ENCODE results near the gene ATP1A4.

ATP1A4 gene

GRCh38 chr1:160171980-160172379 is 20.6 kb downstream of the ATP1A4 start:
- no peak overlapping the region for H3K4me3 ChIP-seq (ENCODE audit: low read length)
- H3K27me3 ChIP-seq (ENCODE audit: insufficient read depth, low read length): peaks cover 11% of the 10 kb centered on the region
- H3K36me3 ChIP-seq (ENCODE audit: insufficient read depth, low read length): no peaks in the 10 kb centered on the region
- peaks cover 40% of the 10 kb centered on the region for H3K4me1 ChIP-seq (ENCODE audit: insufficient read depth, low read length)
- H2AFZ ChIP-seq (ENCODE audit: low read depth, low read length): no peak overlapping the region
- H3K9me3 ChIP-seq (ENCODE audit: low read length): peaks cover 2% of the 10 kb centered on the region

GRCh38 chr1:160177231-160177630 is 25.8 kb downstream of the ATP1A4 start:
- H2AFZ ChIP-seq (ENCODE audit: low read depth, low read length): no peak overlapping the region
- no peaks in the 10 kb centered on the region for H3K36me3 ChIP-seq (ENCODE audit: insufficient read depth, low read length)
- H3K27me3 ChIP-seq (ENCODE audit: insufficient read depth, low read length): no peaks in the 10 kb centered on the region
- peaks cover 2% of the 10 kb centered on the region for H3K9me3 ChIP-seq (ENCODE audit: low read length)
- peaks cover 3% of the 10 kb centered on the region for H3K4me1 ChIP-seq (ENCODE audit: insufficient read depth, low read length)
- no peak overlapping the region for H3K4me3 ChIP-seq (ENCODE audit: low read length)

DNA sequence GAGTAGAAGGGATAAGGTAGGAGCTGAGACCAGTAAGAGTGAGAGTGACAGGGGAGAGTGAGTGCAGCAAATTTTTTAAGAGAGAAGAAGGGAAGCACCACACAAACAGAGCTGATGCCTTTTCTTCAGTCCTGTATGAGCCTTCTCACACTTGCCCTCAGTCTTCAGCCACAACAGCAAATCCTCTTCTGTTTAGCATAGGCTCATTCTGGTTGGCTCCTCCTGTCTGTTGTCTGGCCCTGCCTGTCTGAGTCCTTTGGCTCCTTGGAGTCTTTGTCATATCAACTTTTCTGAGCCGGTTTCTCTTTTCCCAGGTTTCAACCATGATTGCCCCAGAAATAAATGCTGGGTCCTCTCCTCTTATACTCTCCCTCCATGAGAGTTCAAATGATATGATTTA is 26.3 kb downstream of the ATP1A4 start:
- H3K9me3 ChIP-seq (ENCODE audit: low read length): peaks cover 2% of the 10 kb centered on the region
- no peak overlapping the region for H2AFZ ChIP-seq (ENCODE audit: low read depth, low read length)
- H3K4me1 ChIP-seq (ENCODE audit: insufficient read depth, low read length): no peaks in the 10 kb centered on the region
- no peaks in the 10 kb centered on the region for H3K36me3 ChIP-seq (ENCODE audit: insufficient read depth, low read length)
- H3K27me3 ChIP-seq (ENCODE audit: insufficient read depth, low read length): no peaks in the 10 kb centered on the region
- no peak overlapping the region for H3K4me3 ChIP-seq (ENCODE audit: low read length)

DNA sequence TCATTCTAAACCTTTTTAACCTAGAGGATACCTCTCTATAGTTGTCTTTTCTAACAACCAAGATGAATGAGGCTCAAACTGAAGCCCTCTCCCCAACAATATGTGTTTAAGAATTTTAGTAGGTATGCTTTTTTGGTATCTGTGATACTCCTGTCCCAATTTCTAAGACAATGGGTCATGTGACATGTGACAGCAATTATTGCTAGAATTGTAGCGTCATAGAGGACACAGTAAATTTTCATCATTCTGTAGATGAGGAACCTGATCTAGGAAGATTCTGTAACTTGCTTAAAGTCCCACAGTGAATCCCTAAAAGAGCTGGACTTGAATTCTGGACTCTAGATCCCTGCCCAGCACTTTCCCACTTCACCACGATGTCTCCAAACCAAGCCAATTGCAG is 27.3 kb downstream of the ATP1A4 start:
- Histone ChIP-seq H3K9me3 (ENCODE audit: low read length) (peaks cover 2% of the 10 kb centered on the region), H3K27me3 (ENCODE audit: insufficient read depth, low read length) (no peaks in the 10 kb centered on the region)

GRCh38 chr1:160179336-160179735 is 27.9 kb downstream of the ATP1A4 start:
- Histone ChIP-seq H2AFZ (ENCODE audit: low read depth, low read length) (no peak overlapping the region), H3K9me3 (ENCODE audit: low read length) (peaks cover 2% of the 10 kb centered on the region), H3K36me3 (ENCODE audit: insufficient read depth, low read length) (no peaks in the 10 kb centered on the region), H3K27me3 (ENCODE audit: insufficient read depth, low read length) (no peaks in the 10 kb centered on the region), H3K4me1 (ENCODE audit: insufficient read depth, low read length) (no peaks in the 10 kb centered on the region), H3K4me3 (ENCODE audit: low read length) (no peak overlapping the region)

More for the DNA sequence above, 27.3 kb downstream of the ATP1A4 start:
- no peaks in the 10 kb centered on the region for H3K36me3 ChIP-seq (ENCODE audit: insufficient read depth, low read length)
- H3K4me3 ChIP-seq (ENCODE audit: low read length): no peak overlapping the region
- no peak overlapping the region for H2AFZ ChIP-seq (ENCODE audit: low read depth, low read length)
- H3K4me1 ChIP-seq (ENCODE audit: insufficient read depth, low read length): no peaks in the 10 kb centered on the region

DNA sequence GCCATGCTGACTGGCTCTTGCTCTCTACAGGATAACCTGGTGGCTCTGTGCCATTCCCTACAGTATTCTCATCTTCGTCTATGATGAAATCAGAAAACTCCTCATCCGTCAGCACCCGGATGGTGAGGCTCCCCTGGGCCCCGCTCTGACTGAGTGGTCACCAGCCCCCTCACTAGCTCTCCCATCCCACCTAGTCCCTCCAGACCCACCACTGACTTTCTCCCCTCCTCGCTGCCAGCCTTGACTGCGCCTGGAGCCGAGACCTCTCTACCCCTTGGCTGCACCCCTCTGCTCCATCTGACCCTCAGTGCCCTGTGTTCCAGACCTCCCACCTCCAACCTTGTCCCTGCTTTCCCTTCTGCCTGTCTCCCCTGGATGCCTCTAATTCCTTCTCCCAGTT is 34.8 kb downstream of the ATP1A4 start:
- Histone ChIP-seq H2AFZ (ENCODE audit: low read depth, low read length) (no peak overlapping the region), H3K36me3 (ENCODE audit: insufficient read depth, low read length) (no peaks in the 10 kb centered on the region), H3K4me3 (ENCODE audit: low read length) (no peak overlapping the region), H3K4me1 (ENCODE audit: insufficient read depth, low read length) (peaks cover 2% of the 10 kb centered on the region), H3K9me3 (ENCODE audit: low read length) (no peaks in the 10 kb centered on the region), H3K27me3 (ENCODE audit: insufficient read depth, low read length) (no peaks in the 10 kb centered on the region)

GRCh38 chr1:160186729-160187128 is 35.3 kb downstream of the ATP1A4 start:
- Histone ChIP-seq H3K4me3 (ENCODE audit: low read length) (no peak overlapping the region), H3K27me3 (ENCODE audit: insufficient read depth, low read length) (no peaks in the 10 kb centered on the region), H3K36me3 (ENCODE audit: insufficient read depth, low read length) (no peaks in the 10 kb centered on the region), H3K9me3 (ENCODE audit: low read length) (no peaks in the 10 kb centered on the region), H2AFZ (ENCODE audit: low read depth, low read length) (no peak overlapping the region), H3K4me1 (ENCODE audit: insufficient read depth, low read length) (peaks cover 2% of the 10 kb centered on the region)

DNA sequence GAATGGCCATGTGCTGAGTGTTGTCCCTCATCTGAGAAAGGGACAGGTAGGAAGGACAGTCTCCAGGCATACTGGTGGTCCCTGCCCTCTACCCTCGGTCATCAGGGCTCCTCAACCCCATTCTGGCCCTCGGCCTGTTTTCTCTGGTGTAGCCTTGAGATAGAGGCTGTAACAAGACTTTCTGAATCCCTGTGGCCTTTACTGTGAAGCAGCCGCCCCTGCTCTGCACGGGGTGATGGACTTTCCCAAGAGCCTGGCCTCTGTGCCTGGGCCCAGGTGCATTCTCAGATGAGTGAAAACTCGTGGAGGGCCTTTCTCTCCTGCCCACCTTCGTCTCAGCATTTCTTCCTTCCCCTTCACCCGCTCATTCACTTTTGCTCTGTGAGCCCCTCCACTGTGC is 36.0 kb downstream of the ATP1A4 start:
- no peak overlapping the region for H2AFZ ChIP-seq (ENCODE audit: low read depth, low read length)
- no peaks in the 10 kb centered on the region for H3K9me3 ChIP-seq (ENCODE audit: low read length)
- H3K4me1 ChIP-seq (ENCODE audit: insufficient read depth, low read length): peaks cover 2% of the 10 kb centered on the region
- no peak overlapping the region for H3K4me3 ChIP-seq (ENCODE audit: low read length)
- H3K27me3 ChIP-seq (ENCODE audit: insufficient read depth, low read length): no peaks in the 10 kb centered on the region
- no peaks in the 10 kb centered on the region for H3K36me3 ChIP-seq (ENCODE audit: insufficient read depth, low read length)

- no peaks in the 10 kb centered on the region for H3K27me3 ChIP-seq (ENCODE audit: insufficient read depth, low read length)
- H3K4me1 ChIP-seq (ENCODE audit: insufficient read depth, low read length): peaks cover 7% of the 10 kb centered on the region
- H3K4me3 ChIP-seq (ENCODE audit: low read length): no peak overlapping the region
- H3K9me3 ChIP-seq (ENCODE audit: low read length): no peaks in the 10 kb centered on the region
- no peaks in the 10 kb centered on the region for H3K36me3 ChIP-seq (ENCODE audit: insufficient read depth, low read length)
- no peak overlapping the region for H2AFZ ChIP-seq (ENCODE audit: low read depth, low read length)
These were observed 36.9 kb downstream of the ATP1A4 start for GRCh38 chr1:160188341-160188740.

GRCh38 chr1:160189649-160190625 is 38.5 kb downstream of the ATP1A4 start, which contains the start of gene CASQ1:
TSS of gene CASQ1 (plus strand) at chr1:160190575. CDS start at chr1:160190752, 177 bp downstream.
- H3K27me3 ChIP-seq (ENCODE audit: insufficient read depth, low read length): no peaks in the 10 kb centered on the region
- H3K9me3 ChIP-seq (ENCODE audit: low read length): no peaks in the 10 kb centered on the region
- no peak within 1 kb of the TSS for H3K4me3 ChIP-seq (ENCODE audit: low read length)

DNA sequence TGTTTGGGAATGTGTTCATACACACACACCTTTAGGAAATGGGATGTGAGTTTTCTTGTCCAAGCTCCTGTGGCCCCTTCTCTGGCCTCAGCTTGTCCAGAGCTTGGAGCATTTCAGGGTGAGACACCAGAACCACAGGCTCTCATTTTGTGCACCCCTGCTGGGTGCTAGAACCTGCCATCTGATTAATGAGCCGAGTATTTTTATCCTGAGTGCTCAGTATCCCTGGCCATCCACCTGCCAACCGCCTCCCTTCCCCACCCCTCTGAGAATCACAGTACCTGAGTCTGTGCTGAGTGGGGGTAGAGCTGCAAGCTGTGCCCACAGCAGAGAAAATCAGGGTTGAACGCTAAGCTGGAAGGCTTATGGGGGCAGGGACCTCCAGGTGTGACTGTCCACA is 40.4 kb downstream of the ATP1A4 start:
- Histone ChIP-seq H3K4me1 (ENCODE audit: insufficient read depth, low read length) (peaks cover 8% of the 10 kb centered on the region), H3K4me3 (ENCODE audit: low read length) (no peak overlapping the region), H3K9me3 (ENCODE audit: low read length) (no peaks in the 10 kb centered on the region), H3K36me3 (ENCODE audit: insufficient read depth, low read length) (no peaks in the 10 kb centered on the region), H2AFZ (ENCODE audit: low read depth, low read length) (no peak overlapping the region), H3K27me3 (ENCODE audit: insufficient read depth, low read length) (no peaks in the 10 kb centered on the region)

More at GRCh38 chr1:160189649-160190625, 38.5 kb downstream of the ATP1A4 start, which contains the start of gene CASQ1:
- H3K36me3 ChIP-seq (ENCODE audit: insufficient read depth, low read length): no peaks in the 10 kb centered on the region
- H2AFZ ChIP-seq (ENCODE audit: low read depth, low read length): no peak within 1 kb of the TSS
- H3K4me1 ChIP-seq (ENCODE audit: insufficient read depth, low read length): peaks cover 8% of the 10 kb centered on the region

DNA sequence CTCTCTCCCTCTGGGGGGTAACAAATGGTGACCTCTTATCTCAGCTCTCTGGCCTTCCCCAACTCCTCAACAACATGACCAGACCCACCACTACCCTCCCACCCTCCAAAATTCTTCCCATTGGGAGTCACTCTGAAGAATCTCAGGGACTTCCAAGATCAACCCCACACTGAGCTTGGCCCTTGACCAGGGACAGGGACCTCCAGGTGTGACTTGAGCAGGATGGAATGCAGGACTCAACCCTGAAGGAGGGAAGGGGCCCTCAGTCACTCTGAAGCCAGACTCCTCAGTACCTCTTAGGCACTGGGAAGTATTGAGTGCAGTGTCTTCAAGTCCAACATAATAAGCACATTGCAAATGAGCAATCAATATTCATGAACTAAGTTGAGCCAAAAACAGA is 40.8 kb downstream of the ATP1A4 start:
- H3K36me3 ChIP-seq (ENCODE audit: insufficient read depth, low read length): no peaks in the 10 kb centered on the region
- no peaks in the 10 kb centered on the region for H3K27me3 ChIP-seq (ENCODE audit: insufficient read depth, low read length)
- peaks cover 8% of the 10 kb centered on the region for H3K4me1 ChIP-seq (ENCODE audit: insufficient read depth, low read length)
- H3K4me3 ChIP-seq (ENCODE audit: low read length): no peak overlapping the region
- no peak overlapping the region for H2AFZ ChIP-seq (ENCODE audit: low read depth, low read length)
- H3K9me3 ChIP-seq (ENCODE audit: low read length): no peaks in the 10 kb centered on the region

DNA sequence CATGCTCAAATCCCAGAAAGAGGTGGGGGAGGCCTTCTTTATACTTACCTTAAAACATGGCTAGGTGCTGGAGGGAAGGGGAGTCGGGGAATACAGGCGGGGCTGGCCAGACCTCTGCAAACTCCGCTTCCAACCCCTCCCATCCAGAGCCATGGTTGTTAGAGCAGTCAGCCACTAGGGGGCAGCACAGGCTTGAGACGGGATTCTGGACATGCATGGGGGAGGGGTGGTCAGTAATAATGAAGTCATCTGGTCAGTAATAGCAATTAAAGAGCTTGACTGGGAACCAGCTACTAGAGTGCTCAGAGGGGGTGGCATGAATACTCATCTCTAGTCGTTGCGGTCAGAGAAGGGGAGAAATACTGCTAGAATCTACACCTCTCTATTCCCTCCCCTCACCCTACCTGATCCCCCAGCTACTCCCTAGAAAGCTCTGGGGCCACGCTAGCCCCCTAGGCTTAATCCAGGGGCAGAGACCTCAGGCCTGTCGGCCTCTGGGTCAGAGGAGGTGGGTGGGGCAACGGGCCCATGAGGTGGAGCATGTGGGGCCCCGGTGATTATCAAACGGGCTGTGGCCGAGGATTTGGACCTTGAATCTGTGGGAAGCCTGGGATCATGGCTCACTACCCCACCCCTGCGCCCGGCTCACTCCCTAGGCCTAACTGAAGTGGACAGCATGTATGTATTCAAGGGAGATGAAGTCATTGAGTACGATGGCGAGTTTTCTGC is 41.9 kb downstream of the ATP1A4 start:
- no peak overlapping the region for H3K4me3 ChIP-seq (ENCODE audit: low read length)
- no peaks in the 10 kb centered on the region for H3K36me3 ChIP-seq (ENCODE audit: insufficient read depth, low read length)
- peaks cover 8% of the 10 kb centered on the region for H3K4me1 ChIP-seq (ENCODE audit: insufficient read depth, low read length)
- H2AFZ ChIP-seq (ENCODE audit: low read depth, low read length): no peak overlapping the region
- no peaks in the 10 kb centered on the region for H3K27me3 ChIP-seq (ENCODE audit: insufficient read depth, low read length)
- no peaks in the 10 kb centered on the region for H3K9me3 ChIP-seq (ENCODE audit: low read length)

Measured in neuron (in vitro differentiated cells).